Measurements from ENCODE around the gene ARHGAP42.

ARHGAP42 gene

DNA sequence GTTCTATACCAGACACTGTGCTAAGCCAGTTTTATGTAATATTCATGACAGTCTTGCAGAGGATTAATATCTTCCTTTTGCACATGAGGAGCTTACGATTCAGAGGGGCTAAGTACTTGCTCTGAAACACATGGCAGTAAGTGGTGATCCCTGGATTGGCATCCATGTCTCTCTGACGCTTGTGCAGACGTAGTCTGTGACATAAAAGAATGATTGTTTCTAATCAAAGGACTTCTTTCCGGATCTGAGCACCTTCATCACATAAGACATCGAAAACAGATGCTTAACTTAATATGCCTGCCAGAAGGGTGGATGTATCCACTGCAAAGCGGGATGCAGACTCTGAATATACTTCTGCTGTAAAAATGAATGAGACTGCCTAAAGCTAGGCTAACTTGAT, 74.8 kb downstream of the ARHGAP42 start:
- DNase-seq: no peak

DNA sequence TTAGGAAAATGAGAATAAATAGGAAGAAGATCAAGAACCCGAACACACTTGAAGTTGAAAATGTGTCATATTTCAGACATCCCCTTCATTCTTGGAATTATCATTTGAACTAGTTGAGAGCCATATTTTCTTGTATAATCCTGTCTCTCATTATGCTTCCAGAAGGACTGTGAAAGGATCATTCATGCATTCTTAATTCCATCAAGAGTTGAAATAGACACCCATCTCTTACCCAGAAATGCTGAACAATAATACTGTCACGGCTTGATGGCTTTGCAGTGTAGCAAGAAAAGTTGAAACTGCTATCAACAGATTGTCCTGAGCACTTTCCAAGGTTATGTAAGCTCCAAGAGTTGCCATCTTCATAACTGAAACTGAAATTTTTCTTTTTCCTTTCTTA, 79.7 kb downstream of the ARHGAP42 start:
- DNase-seq: no peak

DNA sequence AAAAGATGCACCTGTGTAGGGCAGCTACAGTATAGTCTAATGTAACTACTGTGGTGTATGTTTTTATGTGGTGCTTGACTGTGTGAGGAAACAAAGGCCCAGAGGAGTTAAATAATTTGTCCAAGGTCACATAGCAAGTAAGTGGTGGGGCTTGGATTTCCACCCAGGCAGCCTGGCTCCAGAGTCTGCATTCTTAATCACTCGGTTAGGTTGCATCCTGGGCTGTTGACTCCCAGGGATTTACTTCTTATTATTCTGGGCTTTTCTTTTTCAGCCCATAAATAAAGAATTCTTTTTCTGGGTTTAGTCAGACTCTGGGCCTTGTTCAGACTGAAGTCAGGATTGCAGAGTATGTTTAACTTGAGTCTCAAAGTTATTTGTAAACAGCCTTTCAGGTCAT, 82.1 kb downstream of the ARHGAP42 start:
- DNase-seq: no peak

DNA sequence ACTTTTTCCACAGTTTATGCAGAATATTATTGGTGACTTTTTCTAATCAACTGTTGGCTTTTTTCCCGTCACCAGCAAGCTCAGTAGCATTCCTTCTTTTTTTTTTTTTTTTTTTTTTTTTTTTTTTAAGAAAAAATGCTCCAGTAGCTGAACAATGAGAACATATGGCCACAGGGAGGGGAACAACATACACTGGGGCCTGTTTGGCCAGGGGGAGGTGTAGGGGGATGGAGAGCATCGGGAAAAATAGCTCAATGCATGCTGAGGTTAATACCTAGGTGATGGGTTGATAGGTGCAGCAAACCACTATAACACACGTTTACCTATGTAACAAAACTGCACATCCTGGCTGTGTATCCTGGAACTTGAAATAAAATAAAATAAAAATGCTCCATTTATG, 82.5 kb downstream of the ARHGAP42 start:
- DNase-seq: no peak

DNA sequence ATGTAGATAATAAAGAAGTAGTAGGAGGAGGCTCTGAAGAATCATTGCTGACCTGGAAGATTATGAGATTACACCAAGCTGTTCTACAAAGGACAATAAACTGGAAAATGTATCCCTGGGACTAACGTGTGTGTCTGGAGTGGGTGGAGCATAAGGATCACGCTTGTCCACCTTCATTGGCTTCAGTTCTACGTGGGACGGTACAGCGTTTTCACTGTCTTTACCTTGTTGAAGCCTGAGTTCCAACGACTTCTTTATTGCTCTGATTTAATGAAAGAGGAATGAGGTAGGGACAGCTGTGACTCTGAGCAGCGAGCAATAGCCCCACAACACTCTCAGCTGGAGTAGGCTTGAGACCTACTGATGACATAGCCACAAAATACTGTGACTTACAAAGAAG, 87.0 kb downstream of the ARHGAP42 start:
- no peak for DNase-seq

DNA sequence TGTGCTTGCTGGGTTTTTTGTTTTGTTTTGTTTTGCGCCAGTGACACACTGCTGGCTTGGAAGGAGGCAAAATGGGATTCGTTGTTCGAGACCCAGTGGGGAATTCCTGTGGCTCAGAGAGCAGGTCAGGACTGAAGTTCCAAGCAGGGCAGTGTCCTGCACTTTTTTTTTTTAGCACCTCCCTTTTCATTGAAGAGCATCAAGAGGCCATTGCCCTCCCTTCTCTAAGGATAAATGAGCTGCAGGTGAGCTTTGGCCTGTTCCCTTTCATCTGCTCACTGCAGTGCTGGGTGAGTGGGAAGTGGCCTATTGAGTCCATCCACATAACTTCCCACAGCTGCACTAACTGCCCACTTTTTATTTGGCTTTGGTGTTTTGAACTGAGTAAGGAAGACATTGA, 87.8 kb downstream of the ARHGAP42 start:
- no peak for DNase-seq

DNA sequence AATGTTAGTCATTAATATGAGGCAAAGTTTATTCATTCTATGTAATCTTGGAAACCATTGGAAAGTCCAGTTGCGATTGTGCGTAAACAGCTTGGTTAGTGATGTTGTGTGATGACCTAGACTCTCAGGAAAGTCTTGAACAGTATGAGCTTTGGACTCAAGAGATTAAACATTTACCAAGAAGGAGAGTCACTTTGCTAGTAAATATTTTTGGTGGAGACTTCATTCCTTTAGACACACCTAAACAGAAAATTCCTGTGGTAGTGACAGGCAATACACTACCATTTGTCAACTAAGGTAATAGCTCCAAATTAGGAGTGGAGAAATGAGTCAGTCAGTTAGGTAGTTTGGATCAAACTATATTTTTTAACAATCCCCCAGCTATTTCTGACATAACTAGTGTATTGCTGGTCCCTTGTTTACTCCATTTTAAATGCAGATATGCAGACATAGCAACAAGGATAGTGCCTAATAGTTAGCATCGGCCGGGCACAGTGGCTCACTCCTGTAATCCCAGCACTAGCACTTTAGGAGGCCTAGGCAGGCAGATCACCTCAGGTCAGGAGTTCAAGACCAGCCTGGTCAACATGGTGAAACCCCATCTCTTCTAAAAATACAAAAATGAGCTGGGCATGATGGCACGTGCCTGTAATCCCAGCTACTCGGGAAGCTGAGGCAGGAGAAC, 89.3 kb downstream of the ARHGAP42 start:
- DNase-seq: no peak

DNA sequence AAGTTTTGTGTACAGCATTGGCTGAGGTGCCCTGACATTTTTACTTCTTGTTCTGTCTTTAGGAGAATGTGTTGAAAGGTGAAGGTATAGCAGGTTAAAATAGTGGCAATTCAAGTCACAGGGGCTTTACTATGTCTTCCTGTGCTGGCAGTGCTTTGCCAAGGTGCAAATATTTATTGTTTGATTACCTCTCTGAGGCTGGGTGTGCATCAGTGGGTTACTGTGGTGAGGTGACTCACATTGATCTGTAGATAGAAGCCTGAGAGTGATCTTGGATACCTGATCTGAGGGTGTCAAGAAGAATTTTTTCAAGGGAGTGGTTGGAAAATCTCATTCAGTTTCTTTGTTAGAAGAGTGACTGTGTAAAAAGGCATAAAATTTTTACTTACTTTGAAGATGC, 90.0 kb downstream of the ARHGAP42 start:
- DNase-seq: no peak

DNA sequence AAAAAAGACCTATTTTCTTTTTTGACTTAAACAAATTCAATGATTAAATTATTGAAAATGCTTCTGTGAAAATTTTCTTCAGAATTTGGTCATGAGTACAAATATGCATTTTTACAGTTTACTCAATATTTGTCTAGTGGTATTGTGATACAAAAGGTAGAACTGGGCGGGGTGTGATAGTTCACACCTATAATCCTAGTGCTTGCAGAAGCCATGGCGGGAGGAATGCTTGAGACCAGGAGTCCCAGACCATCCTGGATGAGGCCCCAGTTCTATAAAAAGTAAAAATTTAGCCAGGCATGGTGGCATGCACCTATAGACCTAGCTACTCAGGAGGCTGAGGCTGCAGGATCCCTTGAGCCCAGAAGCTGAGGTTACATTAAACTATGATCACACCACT, 90.6 kb downstream of the ARHGAP42 start:
- no peak for DNase-seq

DNA sequence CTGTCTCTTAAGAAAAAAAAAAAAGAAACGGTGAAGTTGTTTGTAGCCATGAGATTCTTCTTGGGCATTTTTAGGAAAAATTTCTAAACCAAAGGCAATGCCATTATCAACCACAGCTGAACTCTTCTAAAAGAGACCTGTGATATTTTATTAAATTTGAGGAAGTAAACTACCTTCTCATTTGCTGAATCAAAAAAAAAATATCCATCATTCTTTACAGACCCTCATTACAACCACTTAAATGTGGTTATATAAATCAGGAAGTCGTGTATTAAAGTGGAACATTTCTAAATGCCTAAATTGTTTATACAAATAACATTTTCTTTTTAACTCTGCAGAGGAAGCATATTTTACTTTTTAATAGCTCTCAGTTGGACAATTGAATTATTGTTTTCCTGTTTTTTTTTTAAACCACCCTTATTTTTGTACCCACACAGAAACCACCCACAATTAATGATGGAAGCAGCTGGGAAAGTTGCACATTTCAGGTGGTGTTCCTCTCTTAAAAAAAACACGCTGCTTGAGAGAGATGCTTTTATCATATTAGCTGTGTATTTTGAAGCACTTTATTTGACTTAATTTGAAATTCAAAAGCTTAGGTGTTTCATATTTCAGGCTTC, 91.2 kb downstream of the ARHGAP42 start:
- DNase-seq: no peak

DNA sequence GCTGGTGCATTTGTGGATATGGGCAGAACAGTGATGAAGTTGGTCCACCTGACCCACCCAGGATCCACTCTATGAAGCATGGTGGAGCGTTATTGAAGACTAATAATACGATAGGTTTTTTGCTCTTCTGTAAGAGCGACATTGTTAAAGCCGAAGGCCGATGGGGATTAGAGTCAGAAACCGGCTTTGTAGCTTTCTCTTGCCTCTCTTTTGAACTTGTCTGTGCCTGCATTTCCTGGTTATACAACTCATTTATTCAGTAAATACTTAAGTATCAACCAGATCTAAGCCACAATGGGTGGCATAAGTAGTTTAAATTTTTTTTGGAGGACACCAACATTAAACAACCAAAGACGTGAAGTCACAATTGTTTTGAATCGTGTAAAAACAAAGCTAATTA, 93.4 kb downstream of the ARHGAP42 start:
- no peak for DNase-seq

DNA sequence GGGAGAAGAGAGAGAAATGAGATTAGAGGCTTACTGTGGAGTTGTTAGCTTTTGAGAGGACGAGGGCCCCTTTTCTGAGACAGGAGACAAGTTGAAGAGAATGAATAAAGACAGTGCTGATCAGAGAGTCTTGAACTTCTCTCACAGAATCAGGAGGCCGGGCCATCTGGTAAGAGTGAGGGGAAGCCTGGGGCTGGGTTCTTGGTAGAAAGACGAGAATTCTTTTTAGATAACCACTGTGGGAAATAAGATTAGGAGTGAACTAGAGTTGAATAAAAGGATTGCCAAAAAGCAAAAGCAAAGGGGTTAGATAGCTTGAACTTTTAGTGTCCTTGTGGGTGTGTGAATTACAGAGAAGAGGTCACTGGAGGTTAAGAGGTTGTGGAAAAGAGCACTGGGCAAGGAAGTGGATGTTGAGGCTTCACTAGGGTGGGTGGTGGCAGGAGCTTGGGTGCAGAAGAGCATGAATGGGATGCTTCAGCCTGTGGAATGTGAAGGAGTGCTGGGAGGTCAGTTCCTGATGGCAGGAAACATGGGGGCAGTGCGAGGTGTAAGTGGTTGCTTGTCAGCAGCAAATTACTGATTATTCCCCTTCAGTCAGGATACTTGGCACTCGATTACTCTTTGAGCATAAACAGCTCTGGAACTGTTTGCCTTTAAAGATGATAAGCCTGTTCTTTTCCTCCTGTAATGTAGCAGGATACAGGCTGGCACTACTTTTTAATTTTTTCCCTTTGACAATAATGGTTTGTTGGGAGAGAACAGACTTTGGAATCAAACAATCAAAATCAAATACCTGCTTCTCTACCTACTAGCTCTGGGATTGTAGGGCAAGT, 98.3 kb downstream of the ARHGAP42 start:
- no peak for DNase-seq

DNA sequence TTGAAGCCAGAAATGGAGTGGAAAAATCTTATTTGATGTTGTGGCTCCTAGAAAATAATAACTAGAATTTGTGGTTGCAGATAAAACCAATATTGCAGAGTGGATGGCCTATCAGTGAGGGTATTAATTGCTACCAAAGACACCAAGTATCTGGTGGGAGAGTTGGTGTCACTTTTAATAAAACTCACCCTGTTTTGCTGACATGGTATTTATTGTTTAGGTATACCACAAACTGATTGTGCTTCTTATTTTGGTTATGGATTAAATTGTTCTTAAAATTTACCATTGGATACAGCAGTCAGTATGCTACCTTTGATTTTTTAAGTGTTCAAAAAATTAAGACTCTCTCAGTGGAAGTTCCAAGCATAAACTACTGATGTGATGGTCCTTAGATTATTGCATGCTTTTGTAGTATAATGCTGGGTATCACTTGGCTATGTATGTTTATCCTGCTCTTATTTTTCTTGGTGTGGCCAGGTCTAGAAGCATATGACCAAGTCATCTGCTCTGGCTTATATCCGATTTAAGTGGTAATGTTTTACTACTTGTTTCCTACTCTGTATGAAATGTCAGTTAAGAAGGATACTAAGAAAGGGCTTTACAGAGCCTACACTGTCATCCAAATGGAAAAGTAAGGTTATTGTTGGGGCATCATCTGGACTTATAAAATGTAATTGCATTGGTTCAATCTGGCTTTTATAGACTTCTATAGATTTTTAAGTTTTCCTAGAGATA, 101.6 kb downstream of the ARHGAP42 start:
- no peak for DNase-seq

DNA sequence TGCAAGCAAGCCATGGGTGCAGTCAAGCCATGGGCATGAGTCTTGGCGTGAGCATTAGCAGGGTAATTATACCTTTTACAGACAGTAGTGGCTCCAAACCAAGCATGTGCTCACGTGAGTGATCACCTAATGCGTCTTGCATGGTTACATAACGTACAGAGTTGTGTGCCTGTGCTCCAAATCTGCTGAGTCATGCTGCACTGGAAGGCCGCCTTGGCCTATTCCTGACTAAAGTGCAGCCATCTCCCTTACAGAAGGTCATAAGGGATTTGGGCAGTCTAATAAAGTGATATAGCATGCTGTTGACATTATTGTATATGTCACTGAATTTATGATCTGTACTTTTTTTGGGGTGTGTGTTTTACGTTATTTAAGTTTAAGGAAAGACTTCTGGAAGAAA, 102.4 kb downstream of the ARHGAP42 start:
- no peak for DNase-seq

DNA sequence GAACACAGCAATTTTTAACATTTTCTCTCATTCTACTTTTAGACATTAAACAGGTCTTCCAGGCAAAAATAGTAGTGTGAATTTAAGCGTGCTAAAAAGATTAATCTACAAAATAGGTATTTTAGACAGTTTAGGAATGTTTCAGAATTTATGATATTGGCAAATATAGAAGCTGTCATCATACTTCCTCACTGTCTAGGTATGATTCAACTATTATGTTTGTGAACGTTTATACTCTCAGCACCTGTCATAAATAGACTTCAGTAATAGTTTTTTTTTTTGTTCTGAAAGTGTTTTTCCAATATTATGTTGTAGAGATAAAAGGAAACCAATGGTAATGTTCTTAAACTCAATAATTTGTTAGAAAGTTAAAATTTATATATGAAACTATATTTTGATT, 103.0 kb downstream of the ARHGAP42 start:
- no peak for DNase-seq

DNA sequence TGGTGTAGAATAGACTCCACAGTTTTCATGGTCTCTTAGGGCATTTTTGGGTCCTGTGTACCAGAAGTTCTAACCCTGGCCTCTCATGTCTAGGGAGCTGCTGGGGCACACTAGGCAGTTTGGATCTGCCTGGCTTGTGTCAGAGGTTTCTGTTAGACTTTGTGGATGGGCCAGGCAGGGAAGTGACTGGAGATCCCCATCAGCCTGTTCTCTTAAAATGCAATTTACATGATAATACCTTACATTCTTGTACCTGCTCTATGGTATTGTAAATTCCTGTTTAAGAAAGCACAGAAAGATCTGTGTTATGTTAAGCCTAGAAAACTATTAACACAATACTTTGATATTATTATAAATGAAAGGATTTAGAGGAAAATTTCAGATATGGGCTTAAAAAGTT, 104.0 kb downstream of the ARHGAP42 start:
- no peak for DNase-seq

DNA sequence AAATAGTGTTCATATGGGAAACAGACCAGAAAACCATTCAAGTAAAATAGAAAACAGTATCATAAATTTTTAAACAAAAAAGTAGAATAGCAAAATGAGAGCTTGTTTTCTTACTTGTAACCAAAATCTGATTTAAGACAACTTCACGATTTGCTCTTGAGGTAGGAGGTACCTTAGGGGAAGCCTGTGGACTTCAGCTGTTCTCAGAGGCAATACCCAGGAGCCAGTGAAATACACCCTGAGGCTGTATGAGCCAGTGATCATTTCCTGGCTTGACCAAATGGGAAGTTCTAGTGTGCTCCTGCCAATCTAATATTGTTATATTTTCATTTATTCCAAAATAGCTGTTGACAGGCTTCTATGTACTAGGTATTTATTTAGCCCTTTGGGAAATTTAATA, 104.8 kb downstream of the ARHGAP42 start:
- DNase-seq: no peak

DNA sequence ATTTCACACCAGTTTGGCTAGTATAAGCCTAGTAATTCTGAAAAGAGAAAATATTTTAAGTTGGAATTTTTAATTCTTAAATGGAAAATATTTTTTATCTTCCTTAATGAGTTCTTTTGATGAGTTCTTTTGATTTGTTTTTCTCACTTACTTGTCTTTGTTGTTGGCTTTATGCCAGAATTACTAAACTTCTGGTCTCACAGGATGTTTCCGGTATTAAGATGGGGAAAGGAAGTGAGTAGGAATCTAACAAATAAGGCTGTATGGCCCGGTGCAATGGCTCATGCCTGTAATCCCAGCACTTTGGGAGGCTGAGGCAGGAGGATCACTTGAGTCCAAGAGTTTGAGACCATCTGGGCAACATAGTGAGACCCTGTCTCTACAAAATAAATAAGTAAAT, 106.4 kb downstream of the ARHGAP42 start:
- DNase-seq: no peak

DNA sequence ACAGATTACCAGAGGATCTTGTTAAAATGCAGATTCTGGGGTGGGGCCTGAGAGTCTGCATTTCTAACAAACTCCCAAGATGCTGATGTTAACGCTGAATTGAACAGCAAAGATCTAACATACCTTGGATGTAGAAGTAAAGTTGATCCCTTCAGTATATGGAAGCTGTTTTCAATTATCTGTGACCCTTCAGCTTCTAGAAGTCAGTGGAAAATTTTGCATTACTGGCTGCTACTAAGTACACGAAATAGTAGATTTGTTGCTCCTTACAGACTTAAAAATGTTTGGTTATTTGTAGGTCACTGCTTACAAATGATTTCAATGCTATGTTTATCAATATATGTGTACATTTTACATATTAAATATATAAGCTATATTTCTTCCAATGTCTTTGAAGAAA, 107.4 kb downstream of the ARHGAP42 start:
- no peak for DNase-seq

DNA sequence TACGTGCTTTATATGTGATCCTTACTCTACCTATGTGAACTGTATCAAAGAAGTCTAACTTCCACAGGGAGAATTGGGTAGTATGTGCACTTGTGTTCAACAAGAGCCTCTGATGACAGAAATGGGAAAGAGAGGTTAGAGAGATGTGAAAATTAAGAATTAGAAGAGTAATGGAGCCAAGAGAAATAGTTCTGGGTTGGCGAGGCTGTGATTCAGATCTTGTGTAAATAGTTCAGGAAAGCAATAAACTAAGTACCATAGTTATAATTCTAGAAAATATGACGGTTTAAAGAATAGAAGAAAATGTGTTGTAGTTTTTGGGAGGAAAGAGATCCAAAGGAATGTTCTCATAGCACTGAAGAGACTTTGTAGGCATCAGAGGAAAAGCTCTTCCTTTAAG, 112.4 kb downstream of the ARHGAP42 start:
- DNase-seq: no peak

DNA sequence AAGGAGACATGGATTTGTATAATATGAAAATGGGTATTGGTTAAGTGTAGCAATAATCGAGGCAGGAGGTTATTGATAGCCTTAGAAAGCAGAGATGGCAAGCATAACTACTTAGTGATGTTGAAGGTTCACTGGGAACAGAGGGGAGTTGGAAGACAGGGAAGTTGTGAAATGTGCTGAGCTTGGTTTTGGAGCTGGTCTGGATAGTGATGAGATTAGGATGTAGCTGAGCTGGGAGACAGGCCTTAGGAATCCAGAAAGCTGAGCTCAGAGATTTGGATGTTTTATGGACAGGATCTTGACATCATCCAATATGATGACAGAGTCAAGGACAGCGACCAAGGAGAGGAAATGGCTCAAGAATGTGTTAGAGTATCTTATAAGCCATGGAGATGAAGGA, 113.1 kb downstream of the ARHGAP42 start:
- DNase-seq: no peak

DNA sequence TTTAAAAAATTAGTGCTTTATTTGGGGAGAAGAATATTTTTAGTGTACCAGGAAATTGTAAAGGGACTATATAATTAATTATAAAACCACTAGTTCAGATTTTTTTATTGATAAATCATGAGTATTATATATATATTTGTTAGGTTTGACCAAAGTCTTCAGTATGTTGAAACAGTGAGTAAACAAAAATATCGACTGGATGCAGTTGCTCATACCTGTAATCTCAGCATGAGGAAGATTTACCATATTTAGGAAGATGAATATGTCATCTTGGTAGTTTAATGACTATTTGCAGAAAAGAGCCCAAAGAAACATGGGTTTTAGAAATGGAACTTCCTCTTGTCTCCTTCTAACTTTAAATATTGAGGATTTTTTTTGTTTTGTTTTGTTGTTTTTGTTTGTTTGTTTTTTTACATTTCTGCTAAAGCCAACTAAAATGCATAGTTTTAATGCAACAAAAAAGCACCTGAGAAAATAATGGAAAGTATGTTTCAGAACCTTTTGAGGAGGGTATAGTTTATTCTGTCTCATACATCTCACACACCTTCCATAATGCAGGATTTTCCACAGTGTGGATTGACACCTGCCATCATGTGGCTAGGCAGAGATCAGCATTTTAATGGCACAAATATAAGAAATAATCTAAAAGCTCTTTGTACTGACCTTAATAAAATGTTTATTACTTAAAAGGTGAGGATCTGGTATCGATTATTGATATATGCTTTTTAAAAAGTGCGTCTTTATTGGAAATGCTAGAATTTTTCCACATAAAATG, 114.3 kb downstream of the ARHGAP42 start:
- DNase-seq: no peak

All from AML-193 (cell line).